IMR-90 (cell line): ENCODE data around the gene LRRC47. TPM values are rescaled to one million over a fixed set of nuclear protein-coding genes. Genes with fewer than 3 reads are reported as not detected.

ENCODE experiments used
- ATAC-seq: fragments of 200-7000 bp; cut with Tn5 transposase; 2 replicates; pipeline ENCODE4 v1.9.1; 2020; ENCODE audit warnings: low read depth, mild to moderate bottlenecking, moderate library complexity
- BruUV-seq: library from RNA; stranded (reverse); fragments of 400-500 nt; replicated peaks from 2 replicates; lab custom pipeline; 2021; lab: Mats Ljungman, UMichigan
- CTCF ChIA-PET: fragments of 300-600 bp; formaldehyde crosslinking; extraction: SDS; loops from one replicate; lab custom pipeline; 2021; ENCODE audit warnings: antibody characterized with exemption; lab: Yijun Ruan, JAX
- POLR2A ChIA-PET: fragments of 300-600 bp; sonication (Branson Sonifier 250); formaldehyde crosslinking; loops from one replicate; lab custom pipeline; 2022; ENCODE audit warnings: antibody characterized with exemption; ENCODE audit not compliant: unreplicated experiment; lab: Charles Lee
- DNase-seq: peaks from one replicate; pipeline ENCODE4 v3.0.0; 2013
- H2AFZ ChIP-seq: replicated peaks from 2 replicates; pipeline ENCODE3; 2013; ENCODE audit warnings: low read length, mild to moderate bottlenecking; ENCODE audit not compliant: poor library complexity
- H2AK5ac ChIP-seq: 2 replicates; pipeline ENCODE4 v1.6.1; 2013; ENCODE audit warnings: low read depth, low read length, inconsistent platforms
- H2AK9ac ChIP-seq: replicated peaks from 2 replicates; pipeline ENCODE3; 2013; ENCODE audit warnings: mild to moderate bottlenecking, low read depth, low read length, moderate library complexity; ENCODE audit not compliant: poor library complexity
- H2BK120ac ChIP-seq: 2 replicates; pipeline ENCODE4 v1.6.1; 2013; ENCODE audit warnings: low read depth, low read length, inconsistent platforms
- H2BK15ac ChIP-seq: 3 replicates; pipeline ENCODE4 v1.6.1; 2013; ENCODE audit warnings: low read depth, low read length, inconsistent platforms
- H2BK20ac ChIP-seq: 2 replicates; pipeline ENCODE4 v1.6.1; 2013; ENCODE audit warnings: low read depth, mild to moderate bottlenecking, inconsistent platforms, low read length, moderate library complexity
- H2BK5ac ChIP-seq: 2 replicates; pipeline ENCODE4 v1.6.1; 2013; ENCODE audit warnings: mild to moderate bottlenecking, low read depth, low read length, inconsistent platforms; ENCODE audit not compliant: poor library complexity, severe bottlenecking
- H3K14ac ChIP-seq: replicated peaks from 2 replicates; pipeline ENCODE4 v1.6.1; 2013; ENCODE audit warnings: low read depth, low read length, inconsistent platforms
- H3K18ac ChIP-seq: 2 replicates; pipeline ENCODE4 v1.6.1; 2013; ENCODE audit warnings: low read depth, low read length, control low read depth
- H3K23ac ChIP-seq: 2 replicates; pipeline ENCODE4 v1.6.1; 2013; ENCODE audit warnings: low read depth, low read length, inconsistent platforms
- H3K27ac ChIP-seq: 2 replicates; pipeline ENCODE4 v1.5.1; 2013; ENCODE audit warnings: mild to moderate bottlenecking, control low read depth, low read length; ENCODE audit not compliant: insufficient read depth
- H3K27me3 ChIP-seq: 2 replicates; pipeline ENCODE4 v1.6.1; 2013; ENCODE audit warnings: low read length; ENCODE audit not compliant: control insufficient read depth, insufficient read depth
- H3K36me3 ChIP-seq: 2 replicates; pipeline ENCODE4 v1.6.1; 2013; ENCODE audit warnings: low read length, mixed read lengths; ENCODE audit not compliant: control insufficient read depth, insufficient read depth
- H3K4ac ChIP-seq: 2 replicates; pipeline ENCODE4 v1.6.1; 2013; ENCODE audit warnings: low read depth, low read length, inconsistent platforms
- H3K4me1 ChIP-seq: 2 replicates; pipeline ENCODE4 v1.6.1; 2013; ENCODE audit warnings: low read length, mixed read lengths; ENCODE audit not compliant: control insufficient read depth, insufficient read depth
- H3K4me2 ChIP-seq: 2 replicates; pipeline ENCODE4 v1.6.1; 2013; ENCODE audit warnings: low read depth, mild to moderate bottlenecking, control low read depth, low read length, moderate library complexity
- H3K4me3 ChIP-seq: 2 replicates; pipeline ENCODE4 v1.5.1; 2013; ENCODE audit warnings: low read depth, mild to moderate bottlenecking, control low read depth, low read length, moderate library complexity; ENCODE audit not compliant: insufficient read depth
- H3K56ac ChIP-seq: 2 replicates; pipeline ENCODE4 v1.6.1; 2013; ENCODE audit warnings: low read length, inconsistent platforms; ENCODE audit not compliant: insufficient read depth; ENCODE audit errors: extremely low read depth
- H3K79me1 ChIP-seq, 2 experiments: 2 replicates each; pipeline ENCODE4 v1.6.1; 2013; ENCODE audit warnings: low read length in 2 of 2, inconsistent platforms in 1 of 2, low read depth in 1 of 2
- H3K9ac ChIP-seq: 2 replicates; pipeline ENCODE4 v1.6.1; 2013; ENCODE audit warnings: low read depth, low read length, control low read depth
- H3K9me1 ChIP-seq: 2 replicates; pipeline ENCODE4 v1.6.1; 2013; ENCODE audit warnings: low read length, inconsistent platforms; ENCODE audit not compliant: insufficient read depth
- H3K9me3 ChIP-seq: 2 replicates; pipeline ENCODE4 v1.6.1; 2013; ENCODE audit warnings: low read length; ENCODE audit not compliant: control insufficient read depth, insufficient read depth
- H4K20me1 ChIP-seq: 2 replicates; pipeline ENCODE4 v1.6.1; 2013; ENCODE audit warnings: low read length, inconsistent platforms; ENCODE audit not compliant: insufficient read depth
- H4K5ac ChIP-seq: 2 replicates; pipeline ENCODE4 v1.6.1; 2013; ENCODE audit warnings: mild to moderate bottlenecking, low read depth, low read length, control low read depth
- H4K8ac ChIP-seq, 2 experiments: 2 replicates each; pipeline ENCODE4 v1.6.1; 2013; ENCODE audit warnings: low read depth in 2 of 2, low read length in 2 of 2, control low read depth in 1 of 2, inconsistent platforms in 1 of 2
- H4K91ac ChIP-seq: 2 replicates; pipeline ENCODE4 v1.6.1; 2013; ENCODE audit warnings: low read depth, low read length, inconsistent platforms; ENCODE audit not compliant: insufficient read depth
- CHD1 ChIP-seq: IDR thresholded peaks from 2 replicates; pipeline ENCODE4 v1.6.1; 2012; ENCODE audit warnings: low read depth, low read length, improper control_type of control experiment
- MAZ ChIP-seq: IDR thresholded peaks from 2 replicates; pipeline ENCODE4 v1.6.1; 2012; ENCODE audit warnings: low read depth, mild to moderate bottlenecking, low read length, improper control_type of control experiment, moderate library complexity, borderline replicate concordance
- MXI1 ChIP-seq: IDR thresholded peaks from 2 replicates; pipeline ENCODE4 v1.6.1; 2012; ENCODE audit warnings: low read depth, mild to moderate bottlenecking, low read length, moderate library complexity, borderline replicate concordance
- NFE2L2 ChIP-seq: fragments of 150-350 bp; IDR thresholded peaks from 2 replicates; pipeline ENCODE4 v1.6.1; 2016; ENCODE audit warnings: low read depth, mild to moderate bottlenecking, low read length
- RAD21 ChIP-seq: IDR thresholded peaks from 2 replicates; pipeline ENCODE4 v1.6.1; 2012; ENCODE audit warnings: low read length, improper control_type of control experiment
- RCOR1 ChIP-seq: IDR thresholded peaks from 2 replicates; pipeline ENCODE4 v1.6.1; 2012; ENCODE audit warnings: mild to moderate bottlenecking, low read length, improper control_type of control experiment; ENCODE audit not compliant: insufficient replicate concordance
- RFX5 ChIP-seq: IDR thresholded peaks from 2 replicates; pipeline ENCODE4 v1.8.0; 2012; ENCODE audit warnings: low read depth, mild to moderate bottlenecking, low read length, moderate library complexity
- SMC3 ChIP-seq: fragments of 150-350 bp; IDR thresholded peaks from 2 replicates; pipeline ENCODE4 v1.6.1; 2016; ENCODE audit warnings: low read depth, mild to moderate bottlenecking, antibody characterized with exemption, low read length, moderate library complexity
- WGBS, 2 experiments: methylation state at CpG; one replicate each; pipeline versions ENCODE4 v1.1.5 to v1.1.7; 2013; ENCODE audit warnings: missing lambda C conversion rate in 2 of 2; ENCODE audit not compliant: insufficient read length in 1 of 2; ENCODE audit errors: extremely low coverage in 2 of 2; 5-methylcytosine and 5-hydroxymethylcytosine counted together
- dilution Hi-C: fragments of 300-500 bp; cut with HindIII; formaldehyde crosslinking; loops from one replicate; pipeline ENCODE4 v1.14.3; 2018; ENCODE audit warnings: low sequenced_read_pairs; ENCODE audit not compliant: unreplicated experiment
- in situ Hi-C: fragments of 300-500 bp; cut with MboI; formaldehyde crosslinking; loops from 3 replicates; pipeline ENCODE4 v1.14.3; 2019; ENCODE audit warnings: low sequenced_read_pairs, inconsistent platforms, mixed read lengths
- intact Hi-C: fragments of 100-400 bp; cut with micrococcal nuclease; formaldehyde crosslinking; loops from 2 replicates; pipeline ENCODE4 v1.10.0; 2022
- polyA plus RNA-seq, 3 experiments: library from polyadenylated mRNA; depleted of rRNA; stranded (reverse); fragments of >200 nt; gene quantifications; 2 replicates each; pipeline ENCODE4 v1.2.3, GENCODE V29; 2012; ENCODE audit warnings: low replicate concordance in 1 of 3
- total RNA-seq: library from RNA; depleted of rRNA; stranded (reverse); fragments of >200 nt; gene quantifications from 2 replicates; pipeline ENCODE4 v1.2.3, GENCODE V29; 2012
- TF ChIP-seq, protein P1 (sequence below): conservative IDR thresholded peaks from 2 replicates; pipeline ENCODE4 v1.5.1; 2012; ENCODE audit warnings: mild to moderate bottlenecking, low read depth, low read length, improper control_type of control experiment

The LRRC47 gene
- total and polyA plus RNA-seq, 2 of the 4 experiments (the other 2 are of a cell fraction): 15.2 to 19.7 TPM

DNA sequence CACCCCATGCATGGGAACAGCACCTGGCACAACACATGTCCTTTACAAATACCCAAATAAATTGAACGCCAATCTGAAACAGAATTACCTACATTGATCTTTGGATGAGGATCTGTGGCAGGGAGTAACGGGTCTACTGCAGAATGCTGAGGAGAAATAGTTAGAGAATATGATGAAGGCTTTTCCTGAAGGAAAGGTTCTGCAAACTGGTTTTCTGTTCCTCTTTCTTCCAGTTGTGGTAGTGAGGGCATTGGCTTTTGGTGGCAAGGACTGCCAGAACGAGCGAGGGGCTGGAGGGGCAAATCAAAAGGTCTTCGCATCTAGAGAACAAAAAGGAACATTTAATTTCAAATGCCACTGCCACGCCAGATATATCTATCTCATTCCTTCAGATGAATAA, 40.9 kb upstream of the LRRC47 start:
- dilution Hi-C loops: no loop called here
- Histone ChIP-seq H3K4ac (no peak overlapping the region), H2AFZ (no peak overlapping the region), H3K36me3 (peaks cover 48% of the 10 kb centered on the region), H2AK9ac (no peak overlapping the region), H4K20me1 (no peaks in the 10 kb centered on the region), H2AK5ac (no peak overlapping the region), H4K5ac (no peak overlapping the region), H3K4me1 (no peaks in the 10 kb centered on the region), H3K23ac (no peak overlapping the region), H3K4me2 (no peak overlapping the region), H2BK20ac (no peak overlapping the region), H3K18ac (no peak overlapping the region), H4K91ac (no peak overlapping the region), H3K56ac (no peak overlapping the region), H4K8ac (no peak overlapping the region), H3K14ac (no peak overlapping the region), H3K27me3 (no peaks in the 10 kb centered on the region), H2BK5ac (no peak overlapping the region), H3K9me1 (no peaks in the 10 kb centered on the region), H3K27ac (no peak overlapping the region), H3K79me1 (no peaks in the 10 kb centered on the region), H2BK15ac (no peak overlapping the region), H2BK120ac (no peak overlapping the region), H3K9me3 (peaks cover 5% of the 10 kb centered on the region), H3K4me3 (no peak overlapping the region), H3K9ac (no peak overlapping the region)
- DNase-seq (no peak), ATAC-seq (no peak)
- 100% methylated on average over 1 of the region's 6 CpGs; no CpG with 5 or more reads in 1 of the 2 experiments for WGBS, 2 experiments
- intact Hi-C loops: no loop called here
- POLR2A ChIA-PET: no interaction called here
- in situ Hi-C loops: no loop called here
- CTCF ChIA-PET: no interaction called here
- no TSS peak for BruUV-seq
- no peak for TF ChIP-seq RCOR1
- no peak for TF ChIP-seq NFE2L2
- TF ChIP-seq MXI1: no peak
- TF ChIP-seq, protein P1, sequence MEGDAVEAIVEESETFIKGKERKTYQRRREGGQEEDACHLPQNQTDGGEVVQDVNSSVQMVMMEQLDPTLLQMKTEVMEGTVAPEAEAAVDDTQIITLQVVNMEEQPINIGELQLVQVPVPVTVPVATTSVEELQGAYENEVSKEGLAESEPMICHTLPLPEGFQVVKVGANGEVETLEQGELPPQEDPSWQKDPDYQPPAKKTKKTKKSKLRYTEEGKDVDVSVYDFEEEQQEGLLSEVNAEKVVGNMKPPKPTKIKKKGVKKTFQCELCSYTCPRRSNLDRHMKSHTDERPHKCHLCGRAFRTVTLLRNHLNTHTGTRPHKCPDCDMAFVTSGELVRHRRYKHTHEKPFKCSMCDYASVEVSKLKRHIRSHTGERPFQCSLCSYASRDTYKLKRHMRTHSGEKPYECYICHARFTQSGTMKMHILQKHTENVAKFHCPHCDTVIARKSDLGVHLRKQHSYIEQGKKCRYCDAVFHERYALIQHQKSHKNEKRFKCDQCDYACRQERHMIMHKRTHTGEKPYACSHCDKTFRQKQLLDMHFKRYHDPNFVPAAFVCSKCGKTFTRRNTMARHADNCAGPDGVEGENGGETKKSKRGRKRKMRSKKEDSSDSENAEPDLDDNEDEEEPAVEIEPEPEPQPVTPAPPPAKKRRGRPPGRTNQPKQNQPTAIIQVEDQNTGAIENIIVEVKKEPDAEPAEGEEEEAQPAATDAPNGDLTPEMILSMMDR: no peak
- TF ChIP-seq RAD21: no peak
- TF ChIP-seq SMC3: no peak
- TF ChIP-seq RFX5: no peak
- no peak for TF ChIP-seq CHD1
- no peak for TF ChIP-seq MAZ
